ENCODE data around the gene BPGM. TPM values are rescaled to one million over a fixed set of nuclear protein-coding genes. Genes with fewer than 3 reads are reported as not detected.
"Not testable (repeated sequence)": the region's sequence is repeated elsewhere in the genome, so short reads cannot be mapped to it uniquely, and the experiment has no call there.

Gene BPGM
- total RNA-seq, 2 donors from 2014 or later: 18.3 to 18.7 TPM

DNA sequence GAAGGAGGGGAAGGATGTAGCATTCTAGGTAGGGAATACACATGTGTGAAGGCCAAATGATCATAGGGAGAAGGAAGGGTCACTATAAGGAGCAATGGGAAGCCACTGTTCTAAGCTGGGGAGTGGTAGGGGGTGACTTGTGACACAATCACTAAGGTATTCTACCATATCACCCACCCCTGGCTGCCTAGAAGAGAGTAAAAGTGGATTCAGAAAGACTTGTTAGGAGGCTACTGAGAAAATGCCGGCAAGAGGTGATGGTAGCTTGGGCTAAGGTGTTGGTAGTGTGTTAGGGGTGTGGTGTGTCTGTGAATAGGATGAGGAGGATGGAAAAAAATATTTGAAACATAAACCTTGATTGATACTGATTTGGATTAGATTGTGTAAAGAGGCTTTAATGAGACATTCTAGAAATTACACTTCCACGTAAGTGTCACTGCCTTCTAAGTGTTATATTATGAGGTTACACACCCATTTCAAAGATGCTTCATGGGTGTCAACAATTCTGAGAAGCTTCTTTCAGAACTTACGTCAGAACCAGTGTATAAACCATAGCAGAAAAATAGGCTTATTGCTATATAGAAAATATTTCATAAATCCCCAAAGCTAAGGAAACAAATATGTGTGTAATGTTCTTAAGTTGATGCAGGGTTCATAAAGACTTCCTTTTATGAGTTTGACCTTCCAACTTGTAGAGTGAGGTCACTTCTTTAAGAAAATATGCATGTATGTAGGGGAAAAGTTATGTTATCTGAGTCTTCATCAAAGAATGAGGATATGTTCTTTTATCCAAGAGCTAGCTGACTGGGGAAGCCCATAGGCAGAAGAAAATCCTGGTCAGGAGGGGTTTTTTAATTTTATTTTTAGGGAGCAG, 5.6 kb upstream of the BPGM start:
- Histone ChIP-seq H3K4me1 (replicated peaks) (no peaks in the 10 kb centered on the region), H3K36me3 (no peaks in the 10 kb centered on the region), H3K4me3 (no peak overlapping the region), H3K27ac (no peak overlapping the region), H3K27me3 (replicated peaks; ENCODE audit: insufficient read depth) (no peaks in the 10 kb centered on the region), H3K9me3 (no peaks in the 10 kb centered on the region)
- TF ChIP-seq POLR2AphosphoS5 (IDR thresholded peaks at IDR 0.05): no peak
- TF ChIP-seq CTCF (IDR thresholded peaks at IDR 0.05): no peak
- TF ChIP-seq POLR2A (IDR thresholded peaks at IDR 0.05): no peak
- no peak for DNase-seq (ENCODE audit: low spot score)
- intact Hi-C loops (cut with DNase I): no loop called here
- WGBS: 85% methylated on average over 3 of the region's 3 CpGs

- H3K27me3 ChIP-seq (replicated peaks; ENCODE audit: insufficient read depth); intact Hi-C loops (cut with DNase I); H3K27ac ChIP-seq; H3K4me1 ChIP-seq (replicated peaks); H3K36me3 ChIP-seq; H3K4me3 ChIP-seq; DNase-seq (ENCODE audit: low spot score); H3K9me3 ChIP-seq: not testable (repeated sequence)
- WGBS: 90% methylated on average over 4 of the region's 4 CpGs
Observed at GRCh38 chr7:134641981-134642380, 4.7 kb upstream of the BPGM start.

- TF ChIP-seq POLR2AphosphoS5 (IDR thresholded peaks at IDR 0.05) (no peak), POLR2A (IDR thresholded peaks at IDR 0.05) (no peak), CTCF (IDR thresholded peaks at IDR 0.05) (no peak)
- 84% methylated on average over 1 of the region's 1 CpG for WGBS
- Histone ChIP-seq H3K4me1 (replicated peaks) (no peaks in the 10 kb centered on the region), H3K36me3 (no peaks in the 10 kb centered on the region), H3K27ac (no peak overlapping the region), H3K9me3 (no peaks in the 10 kb centered on the region), H3K27me3 (replicated peaks; ENCODE audit: insufficient read depth) (no peaks in the 10 kb centered on the region), H3K4me3 (no peak overlapping the region)
- intact Hi-C loops (cut with DNase I): no loop called here
- DNase-seq (ENCODE audit: low spot score): no peak
Observed at GRCh38 chr7:134643131-134643530, 3.5 kb upstream of the BPGM start.

DNA sequence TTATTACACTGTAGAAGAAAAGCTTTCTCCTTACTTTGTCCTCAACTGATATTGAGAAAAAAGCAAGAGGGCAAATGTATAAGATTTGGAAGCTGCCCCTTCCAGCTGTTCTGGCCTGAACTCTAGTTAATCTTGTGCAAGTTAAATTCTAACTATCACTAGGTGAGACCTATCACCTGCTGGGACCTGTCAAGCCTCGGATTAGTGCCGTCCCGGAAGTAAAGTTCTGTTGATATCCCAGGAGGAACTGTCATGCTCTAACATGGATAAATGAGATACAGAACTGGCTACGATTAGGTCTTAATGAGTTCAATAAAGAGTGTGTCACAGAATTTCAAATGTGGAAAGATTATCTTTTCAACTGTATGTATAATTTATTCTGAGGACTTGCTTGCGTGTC, 1.2 kb upstream of the BPGM start:
- Histone ChIP-seq H3K27me3 (replicated peaks; ENCODE audit: insufficient read depth) (no peaks in the 10 kb centered on the region), H3K27ac (no peak overlapping the region), H3K36me3 (no peaks in the 10 kb centered on the region), H3K9me3 (no peaks in the 10 kb centered on the region), H3K4me3 (peak overlapping the region; percentile 59 to 64), H3K4me1 (replicated peaks) (no peaks in the 10 kb centered on the region)
- TF ChIP-seq POLR2A (IDR thresholded peaks at IDR 0.05) (no peak), POLR2AphosphoS5 (IDR thresholded peaks at IDR 0.05) (no peak), CTCF (IDR thresholded peaks at IDR 0.05) (no peak)
- 34% methylated on average over 5 of the region's 5 CpGs for WGBS
- intact Hi-C loops (cut with DNase I): no loop called here
- no peak for DNase-seq (ENCODE audit: low spot score)

GRCh38 chr7:134645935-134646334, 718 bp upstream of the BPGM start:
- WGBS: under 1% methylated on average over 8 of the region's 8 CpGs

More at GRCh38 chr7:134645935-134646334, 718 bp upstream of the BPGM start:
- Histone ChIP-seq H3K27me3 (replicated peaks; ENCODE audit: insufficient read depth) (no peaks in the 10 kb centered on the region), H3K4me3 (peak overlapping the region; percentile 59 to 64), H3K4me1 (replicated peaks) (no peaks in the 10 kb centered on the region), H3K27ac (peak overlapping the region; percentile 75 to 82), H3K9me3 (no peaks in the 10 kb centered on the region), H3K36me3 (no peaks in the 10 kb centered on the region)
- DNase-seq (ENCODE audit: low spot score): no peak
- no peak for TF ChIP-seq POLR2A (IDR thresholded peaks at IDR 0.05)
- TF ChIP-seq POLR2AphosphoS5 (IDR thresholded peaks at IDR 0.05): no peak
- TF ChIP-seq CTCF (IDR thresholded peaks at IDR 0.05): no peak
- intact Hi-C loops (cut with DNase I): no loop called here
